Measurements from ENCODE around the gene ITGB3BP. TPM values are rescaled to one million over a fixed set of nuclear protein-coding genes. Genes with fewer than 3 reads are reported as not detected.
"Not testable (repeated sequence)": the region's sequence is repeated elsewhere in the genome, so short reads cannot be mapped to it uniquely, and the experiment has no call there.

Gene ITGB3BP
- total RNA-seq, 1 donor from 2014 or later: 9.2 TPM

DNA sequence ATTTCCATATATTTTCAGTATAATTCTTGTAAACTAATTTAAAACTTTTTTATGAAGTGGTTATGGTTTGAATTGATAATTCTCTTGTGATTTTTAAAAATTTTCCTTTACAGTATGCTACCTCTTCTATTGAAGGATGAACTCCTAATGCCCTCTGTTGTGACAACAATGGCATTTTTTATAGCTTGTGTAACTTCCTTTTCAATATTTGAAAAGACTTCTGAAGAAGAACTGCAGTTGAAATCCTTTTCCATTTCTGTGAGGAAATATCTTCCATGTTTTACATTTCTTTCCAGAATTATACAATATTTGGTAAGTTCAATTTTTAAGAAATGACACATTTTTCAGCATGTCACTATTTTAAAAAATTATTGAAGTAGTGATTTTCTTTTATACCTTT, 94.2 kb downstream of the ITGB3BP start:
- TF ChIP-seq, protein P1, sequence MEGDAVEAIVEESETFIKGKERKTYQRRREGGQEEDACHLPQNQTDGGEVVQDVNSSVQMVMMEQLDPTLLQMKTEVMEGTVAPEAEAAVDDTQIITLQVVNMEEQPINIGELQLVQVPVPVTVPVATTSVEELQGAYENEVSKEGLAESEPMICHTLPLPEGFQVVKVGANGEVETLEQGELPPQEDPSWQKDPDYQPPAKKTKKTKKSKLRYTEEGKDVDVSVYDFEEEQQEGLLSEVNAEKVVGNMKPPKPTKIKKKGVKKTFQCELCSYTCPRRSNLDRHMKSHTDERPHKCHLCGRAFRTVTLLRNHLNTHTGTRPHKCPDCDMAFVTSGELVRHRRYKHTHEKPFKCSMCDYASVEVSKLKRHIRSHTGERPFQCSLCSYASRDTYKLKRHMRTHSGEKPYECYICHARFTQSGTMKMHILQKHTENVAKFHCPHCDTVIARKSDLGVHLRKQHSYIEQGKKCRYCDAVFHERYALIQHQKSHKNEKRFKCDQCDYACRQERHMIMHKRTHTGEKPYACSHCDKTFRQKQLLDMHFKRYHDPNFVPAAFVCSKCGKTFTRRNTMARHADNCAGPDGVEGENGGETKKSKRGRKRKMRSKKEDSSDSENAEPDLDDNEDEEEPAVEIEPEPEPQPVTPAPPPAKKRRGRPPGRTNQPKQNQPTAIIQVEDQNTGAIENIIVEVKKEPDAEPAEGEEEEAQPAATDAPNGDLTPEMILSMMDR (IDR thresholded peaks at IDR 0.05; ENCODE audit: insufficient read depth, low read length, poor library complexity, severe bottlenecking): no peak
- no peak for DNase-seq (ENCODE audit: low read depth)
- no peaks in the 10 kb centered on the region for H3K27me3 ChIP-seq (ENCODE audit: control insufficient read depth, insufficient read depth, low read length)

DNA sequence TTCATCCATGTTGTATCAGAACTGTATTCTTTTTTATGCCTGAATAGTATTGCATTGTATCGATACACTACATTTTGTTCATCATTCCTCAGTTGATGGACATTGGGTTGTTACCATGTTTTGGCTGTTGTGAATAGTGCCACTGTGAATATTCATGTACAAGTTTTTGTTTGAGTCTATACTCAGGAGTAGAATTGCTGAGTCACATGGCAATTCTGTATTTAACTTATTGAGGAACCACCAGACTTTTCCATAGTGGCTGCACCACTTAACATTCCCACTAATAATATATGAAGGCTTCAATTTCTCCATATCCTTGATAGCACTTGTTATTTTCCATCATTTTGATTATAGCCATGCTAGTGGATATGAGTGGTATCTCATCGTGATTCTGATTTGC, 99.4 kb downstream of the ITGB3BP start:
- TF ChIP-seq, protein P1 (IDR thresholded peaks at IDR 0.05; ENCODE audit: insufficient read depth, low read length, poor library complexity, severe bottlenecking): no peak
- Histone ChIP-seq H3K4me3 (ENCODE audit: low read depth, low read length) (no peak overlapping the region), H3K27me3 (ENCODE audit: control insufficient read depth, insufficient read depth, low read length) (no peaks in the 10 kb centered on the region), H3K36me3 (ENCODE audit: control insufficient read depth, insufficient read depth, low read length) (no peaks in the 10 kb centered on the region)
- no peak for DNase-seq (ENCODE audit: low read depth)

More for the DNA sequence above, 94.2 kb downstream of the ITGB3BP start:
- no peaks in the 10 kb centered on the region for H3K36me3 ChIP-seq (ENCODE audit: control insufficient read depth, insufficient read depth, low read length)
- no peak overlapping the region for H3K4me3 ChIP-seq (ENCODE audit: low read depth, low read length)

DNA sequence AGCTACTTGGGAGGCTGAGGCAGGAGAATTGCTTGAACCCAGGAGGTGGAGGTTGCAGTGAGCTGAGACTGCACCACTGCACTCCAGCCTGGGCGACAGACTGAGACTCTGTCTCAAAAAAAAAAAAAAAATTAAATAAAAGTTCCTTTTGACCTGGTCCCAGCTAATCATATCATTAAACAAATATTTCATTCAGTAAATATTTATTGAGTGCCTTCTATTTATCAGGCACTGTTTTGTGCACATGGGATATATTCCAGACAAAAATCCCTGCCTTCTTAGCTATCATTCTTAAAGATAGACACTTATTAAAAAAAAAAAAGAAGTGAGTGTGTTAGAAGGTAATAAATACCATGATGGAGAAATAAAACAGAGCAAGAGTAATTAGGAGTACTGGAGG, 102.3 kb downstream of the ITGB3BP start:
- H3K36me3 ChIP-seq (ENCODE audit: control insufficient read depth, insufficient read depth, low read length); H3K4me3 ChIP-seq (ENCODE audit: low read depth, low read length); H3K27me3 ChIP-seq (ENCODE audit: control insufficient read depth, insufficient read depth, low read length); DNase-seq (ENCODE audit: low read depth): not testable (repeated sequence)

DNA sequence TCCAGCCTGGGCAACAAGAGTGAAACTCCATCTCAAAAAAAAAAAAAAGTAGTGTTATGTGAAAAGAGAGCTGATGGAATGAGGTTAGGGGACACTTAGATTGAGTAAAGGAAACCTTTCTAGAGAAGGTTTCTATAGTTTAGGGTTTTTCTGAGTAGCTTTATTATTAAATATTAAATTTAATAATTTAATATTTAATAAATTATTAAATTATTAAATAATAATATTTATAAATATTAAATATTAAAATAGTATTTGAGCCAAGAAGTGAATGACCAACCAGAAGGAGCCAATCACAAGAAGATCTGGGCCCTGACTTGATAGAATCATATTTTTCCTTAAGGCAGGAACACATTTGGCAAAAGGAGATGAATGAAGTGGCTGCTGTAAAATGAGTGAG, 104.9 kb downstream of the ITGB3BP start:
- TF ChIP-seq, protein P1 (IDR thresholded peaks at IDR 0.05; ENCODE audit: insufficient read depth, low read length, poor library complexity, severe bottlenecking): no peak
- Histone ChIP-seq H3K27me3 (ENCODE audit: control insufficient read depth, insufficient read depth, low read length) (no peaks in the 10 kb centered on the region), H3K36me3 (ENCODE audit: control insufficient read depth, insufficient read depth, low read length) (no peaks in the 10 kb centered on the region), H3K4me3 (ENCODE audit: low read depth, low read length) (no peak overlapping the region)
- DNase-seq (ENCODE audit: low read depth): no peak

DNA sequence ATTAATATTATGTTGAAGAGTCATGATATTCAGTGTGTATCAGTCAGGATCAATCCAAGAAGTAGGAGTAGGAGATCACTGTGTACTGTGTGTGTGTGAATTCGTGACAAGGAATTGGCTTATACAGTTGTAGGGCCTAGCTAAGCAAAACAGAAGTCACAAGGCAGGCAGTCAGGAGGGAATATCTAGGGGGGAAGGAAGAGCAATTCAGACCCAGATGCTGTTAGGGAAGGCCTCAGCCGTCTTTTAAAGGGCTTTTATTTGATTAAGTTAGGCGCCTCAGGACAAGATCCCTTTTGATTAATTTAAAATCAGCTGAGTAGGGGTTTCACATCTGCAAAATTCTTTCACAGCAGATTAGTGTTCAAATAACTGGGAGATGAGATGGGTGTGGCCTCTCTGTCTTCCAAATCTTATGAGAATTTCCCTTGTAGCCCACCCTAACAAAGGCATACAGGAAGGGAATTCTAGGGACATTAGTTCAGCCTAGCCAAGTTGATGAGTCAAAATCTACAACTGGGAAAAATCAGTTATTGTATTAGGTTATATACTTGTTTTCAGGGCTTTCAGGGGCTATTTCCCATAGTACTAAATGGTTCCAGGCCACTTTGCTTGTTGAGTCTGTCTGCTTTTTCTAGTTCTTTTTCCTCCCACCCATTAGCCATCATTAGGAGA, 108.2 kb downstream of the ITGB3BP start:
- DNase-seq (ENCODE audit: low read depth): no peak
- H3K36me3 ChIP-seq (ENCODE audit: control insufficient read depth, insufficient read depth, low read length): no peaks in the 10 kb centered on the region
- TF ChIP-seq, protein P1 (IDR thresholded peaks at IDR 0.05; ENCODE audit: insufficient read depth, low read length, poor library complexity, severe bottlenecking): no peak
- no peak overlapping the region for H3K4me3 ChIP-seq (ENCODE audit: low read depth, low read length)
- no peaks in the 10 kb centered on the region for H3K27me3 ChIP-seq (ENCODE audit: control insufficient read depth, insufficient read depth, low read length)

DNA sequence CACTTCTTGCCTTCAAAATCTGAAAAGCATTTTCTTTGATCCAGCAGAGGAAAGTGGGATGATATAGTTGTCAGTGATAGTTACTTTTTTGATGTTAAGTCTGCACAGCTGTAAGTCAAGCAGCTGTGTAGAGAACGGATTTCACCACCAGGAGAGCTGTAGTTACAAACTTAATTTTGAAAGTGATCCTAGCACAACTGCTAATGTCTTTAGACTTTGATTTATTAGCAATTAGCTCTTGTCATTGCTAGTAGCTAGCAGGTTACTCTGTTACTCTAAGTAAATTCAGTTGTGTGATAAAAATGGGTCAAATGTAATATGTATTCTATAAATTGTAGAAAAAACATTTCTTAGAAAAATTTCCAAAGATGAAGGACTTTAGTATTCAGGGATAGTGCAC, 109.6 kb downstream of the ITGB3BP start:
- Histone ChIP-seq H3K27me3 (ENCODE audit: control insufficient read depth, insufficient read depth, low read length) (no peaks in the 10 kb centered on the region), H3K4me3 (ENCODE audit: low read depth, low read length) (no peak overlapping the region), H3K36me3 (ENCODE audit: control insufficient read depth, insufficient read depth, low read length) (no peaks in the 10 kb centered on the region)
- no peak for DNase-seq (ENCODE audit: low read depth)
- TF ChIP-seq, protein P1 (IDR thresholded peaks at IDR 0.05; ENCODE audit: insufficient read depth, low read length, poor library complexity, severe bottlenecking): no peak

All from kidney epithelial cell (primary cell).